Activated B cell treated with CpG ODN at 0.5 μM for 24 hours (primary cell): ENCODE results near the gene CORIN. TPM values are rescaled to one million over a fixed set of nuclear protein-coding genes. Genes with fewer than 3 reads are reported as not detected.

Experiments
- ATAC-seq: fragments of 200-7000 bp; cut with Tn5 transposase; one replicate; pipeline ENCODE4 v1.10.0; 2021; ENCODE audit warnings: low read depth, mild to moderate bottlenecking, moderate library complexity
- CTCF ChIA-PET: fragments of 350-600 bp; sonication (Branson Sonifier 250); formaldehyde crosslinking; loops from one replicate; lab custom pipeline; 2021; ENCODE audit warnings: antibody characterized with exemption; lab: Charles Lee
- POLR2A ChIA-PET: fragments of 350-600 bp; sonication (Branson Sonifier 250); formaldehyde crosslinking; loops from one replicate; lab custom pipeline; 2021; ENCODE audit warnings: antibody characterized with exemption; lab: Charles Lee
- DNase-seq: peaks from one replicate; pipeline ENCODE4 v3.0.0; 2022
- H3K27ac Mint-ChIP-seq: one replicate; pipeline ENCODE4 v1.8.0; 2020; ENCODE audit warnings: mixed read lengths
- H3K27me3 Mint-ChIP-seq: one replicate; pipeline ENCODE4 v1.8.0; 2021; ENCODE audit warnings: mixed read lengths
- H3K36me3 Mint-ChIP-seq: one replicate; pipeline ENCODE4 v1.8.0; 2021; ENCODE audit warnings: low read depth, mixed read lengths
- H3K4me1 Mint-ChIP-seq: one replicate; pipeline ENCODE4 v1.8.0; 2021; ENCODE audit warnings: mixed read lengths
- H3K4me3 Mint-ChIP-seq: one replicate; pipeline ENCODE4 v1.8.0; 2020; ENCODE audit warnings: mild to moderate bottlenecking, mixed read lengths
- H3K9me3 Mint-ChIP-seq: one replicate; pipeline ENCODE4 v1.8.0; 2020; ENCODE audit warnings: mixed read lengths
- intact Hi-C: fragments of 100-400 bp; cut with micrococcal nuclease; formaldehyde crosslinking; loops from one replicate; pipeline ENCODE4 v1.15.1; 2024
- total RNA-seq: library from RNA; stranded (reverse); gene quantifications from 2 replicates; pipeline ENCODE4 v1.2.3, GENCODE V29; 2022
- TF ChIP-seq, protein P1 (sequence below): fragments of 200-600 bp; IDR thresholded peaks from one replicate; pipeline ENCODE4 v1.8.0; 2022; ENCODE audit warnings: antibody characterized with exemption, mild to moderate bottlenecking

Gene CORIN
- total RNA-seq, 1 donor from 2014 or later: not detected

DNA sequence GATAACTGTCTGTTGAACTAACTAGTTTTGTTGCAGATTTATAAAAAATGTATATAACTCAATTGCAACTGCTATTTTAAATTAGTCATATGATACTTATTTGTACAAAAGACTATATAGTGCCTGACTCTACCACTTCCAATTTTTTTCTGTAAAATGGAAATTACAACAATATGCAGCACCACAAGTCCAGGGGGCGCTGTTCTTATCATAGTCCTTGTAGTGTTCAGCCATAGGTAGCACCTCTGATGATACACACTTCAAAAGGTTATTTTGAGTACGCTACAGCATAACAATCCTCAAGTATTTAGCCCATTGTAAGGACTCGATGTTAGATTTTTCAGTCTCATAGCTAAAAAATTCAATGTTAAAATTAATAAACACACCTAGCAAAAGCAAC, 174.9 kb downstream of the CORIN start:
- DNase-seq (no peak), ATAC-seq (no peak)
- TF ChIP-seq, protein P1, sequence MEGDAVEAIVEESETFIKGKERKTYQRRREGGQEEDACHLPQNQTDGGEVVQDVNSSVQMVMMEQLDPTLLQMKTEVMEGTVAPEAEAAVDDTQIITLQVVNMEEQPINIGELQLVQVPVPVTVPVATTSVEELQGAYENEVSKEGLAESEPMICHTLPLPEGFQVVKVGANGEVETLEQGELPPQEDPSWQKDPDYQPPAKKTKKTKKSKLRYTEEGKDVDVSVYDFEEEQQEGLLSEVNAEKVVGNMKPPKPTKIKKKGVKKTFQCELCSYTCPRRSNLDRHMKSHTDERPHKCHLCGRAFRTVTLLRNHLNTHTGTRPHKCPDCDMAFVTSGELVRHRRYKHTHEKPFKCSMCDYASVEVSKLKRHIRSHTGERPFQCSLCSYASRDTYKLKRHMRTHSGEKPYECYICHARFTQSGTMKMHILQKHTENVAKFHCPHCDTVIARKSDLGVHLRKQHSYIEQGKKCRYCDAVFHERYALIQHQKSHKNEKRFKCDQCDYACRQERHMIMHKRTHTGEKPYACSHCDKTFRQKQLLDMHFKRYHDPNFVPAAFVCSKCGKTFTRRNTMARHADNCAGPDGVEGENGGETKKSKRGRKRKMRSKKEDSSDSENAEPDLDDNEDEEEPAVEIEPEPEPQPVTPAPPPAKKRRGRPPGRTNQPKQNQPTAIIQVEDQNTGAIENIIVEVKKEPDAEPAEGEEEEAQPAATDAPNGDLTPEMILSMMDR: no peak
- intact Hi-C loops: no loop called here
- H3K36me3 Mint-ChIP-seq: no peaks in the 10 kb centered on the region
- ChIA-PET CTCF (no interaction called here), POLR2A (no interaction called here)
- H3K4me1 Mint-ChIP-seq: no peaks in the 10 kb centered on the region
- H3K27ac Mint-ChIP-seq: no peak overlapping the region
- H3K4me3 Mint-ChIP-seq: no peak overlapping the region
- H3K9me3 Mint-ChIP-seq: no peaks in the 10 kb centered on the region
- H3K27me3 Mint-ChIP-seq: peaks cover 2% of the 10 kb centered on the region

- peaks cover 3% of the 10 kb centered on the region for H3K27me3 Mint-ChIP-seq
- H3K4me3 Mint-ChIP-seq: no peak overlapping the region
- CTCF ChIA-PET: no interaction called here
- H3K27ac Mint-ChIP-seq: no peak overlapping the region
- H3K36me3 Mint-ChIP-seq: no peaks in the 10 kb centered on the region
- no peak for DNase-seq
- H3K9me3 Mint-ChIP-seq: no peaks in the 10 kb centered on the region
- H3K4me1 Mint-ChIP-seq: no peaks in the 10 kb centered on the region
- ATAC-seq: no peak
- POLR2A ChIA-PET: no interaction called here
- TF ChIP-seq, protein P1: no peak
- intact Hi-C loops: no loop called here
These were observed 176.1 kb downstream of the CORIN start for GRCh38 chr4:47661741-47662140.

- Mint-ChIP-seq H3K27ac (no peak overlapping the region), H3K4me3 (no peak overlapping the region), H3K27me3 (peaks cover 1% of the 10 kb centered on the region), H3K4me1 (no peaks in the 10 kb centered on the region), H3K9me3 (no peaks in the 10 kb centered on the region), H3K36me3 (no peaks in the 10 kb centered on the region)
- no peak for DNase-seq
- ChIA-PET POLR2A (no interaction called here), CTCF (no interaction called here)
- TF ChIP-seq, protein P1: no peak
- no peak for ATAC-seq
- intact Hi-C loops: no loop called here
These were observed 178.5 kb downstream of the CORIN start for GRCh38 chr4:47659342-47659741.

- CTCF ChIA-PET: no interaction called here
- Mint-ChIP-seq H3K4me3 (no peak overlapping the region), H3K27ac (no peak overlapping the region), H3K27me3 (peaks cover 3% of the 10 kb centered on the region), H3K9me3 (no peaks in the 10 kb centered on the region), H3K36me3 (no peaks in the 10 kb centered on the region), H3K4me1 (no peaks in the 10 kb centered on the region)
- no peak for ATAC-seq
- intact Hi-C loops: no loop called here
- POLR2A ChIA-PET: no interaction called here
- DNase-seq: no peak
- TF ChIP-seq, protein P1: no peak
These were observed 182.7 kb downstream of the CORIN start for GRCh38 chr4:47654972-47655693.

DNA sequence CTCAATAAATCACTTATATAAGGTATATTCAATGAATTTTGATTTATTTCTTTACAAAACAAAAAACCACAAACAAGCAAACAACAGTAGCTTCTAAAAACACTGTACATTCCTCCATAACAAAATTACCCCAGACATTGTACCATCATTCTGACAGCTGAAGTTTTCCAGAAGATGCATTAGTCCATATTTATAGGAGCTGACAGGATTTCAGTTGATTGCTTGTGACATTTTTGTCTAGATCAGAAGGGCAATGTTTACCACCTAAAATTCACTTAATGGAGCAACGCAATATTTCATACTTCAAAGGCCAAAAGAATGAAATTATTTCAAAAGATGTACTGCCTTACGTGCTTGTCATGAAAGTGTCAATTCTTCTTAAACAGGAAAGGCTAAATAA, 185.8 kb downstream of the CORIN start:
- ATAC-seq: no peak
- TF ChIP-seq, protein P1: no peak

More for the DNA sequence above, 185.8 kb downstream of the CORIN start:
- no peaks in the 10 kb centered on the region for H3K36me3 Mint-ChIP-seq
- ChIA-PET POLR2A (no interaction called here), CTCF (interaction anchor here (1.0 kb wide), 1 partner anchor 16 kb away, joined by 4 read pairs; no protein-coding TSS in a partner anchor)
- no peak overlapping the region for H3K4me3 Mint-ChIP-seq
- no peak for DNase-seq
- H3K27ac Mint-ChIP-seq: no peak overlapping the region
- intact Hi-C loops: no loop called here
- H3K9me3 Mint-ChIP-seq: no peaks in the 10 kb centered on the region
- no peaks in the 10 kb centered on the region for H3K4me1 Mint-ChIP-seq
- peaks cover 3% of the 10 kb centered on the region for H3K27me3 Mint-ChIP-seq
